GM19351 (cell line): ENCODE measurements around the gene B4GALT4.
"Not testable (repeated sequence)": the region's sequence is repeated elsewhere in the genome, so short reads cannot be mapped to it uniquely, and the experiment has no call there.

Experiments used
- ATAC-seq: cut with Tn5 transposase; IDR thresholded peaks from one replicate; pipeline ENCODE4 v1.9.1; 2021; ENCODE audit warnings: mild to moderate bottlenecking, moderate library complexity; ENCODE audit not compliant: unreplicated experiment

Gene B4GALT4

GRCh38 chr3:119206611-119207511, 33.8 kb downstream of the B4GALT4 start:
- no peak for ATAC-seq

- ATAC-seq: no peak
Observed at GRCh38 chr3:119205685-119206084, 35.0 kb downstream of the B4GALT4 start.

- ATAC-seq: no peak
Observed at GRCh38 chr3:119205209-119205608, 35.5 kb downstream of the B4GALT4 start.

- no peak for ATAC-seq
Observed at GRCh38 chr3:119195911-119196310, 44.8 kb downstream of the B4GALT4 start.

- no peak for ATAC-seq
Observed at GRCh38 chr3:119195151-119195476, 45.6 kb downstream of the B4GALT4 start.

- ATAC-seq: no peak
Observed at GRCh38 chr3:119194237-119195150, 46.2 kb downstream of the B4GALT4 start.

GRCh38 chr3:119191800-119192199, 48.9 kb downstream of the B4GALT4 start:
- ATAC-seq: no peak

GRCh38 chr3:119187266-119187665, 53.4 kb downstream of the B4GALT4 start:
- ATAC-seq: no peak

GRCh38 chr3:119184796-119185570, 55.7 kb downstream of the B4GALT4 start:
- no peak for ATAC-seq

- ATAC-seq: no peak
Observed at GRCh38 chr3:119184111-119184510, 56.6 kb downstream of the B4GALT4 start.

GRCh38 chr3:119181765-119182164, 58.9 kb downstream of the B4GALT4 start:
- ATAC-seq: no peak

GRCh38 chr3:119177321-119177720, 63.4 kb downstream of the B4GALT4 start:
- no peak for ATAC-seq

- no peak for ATAC-seq
Observed at GRCh38 chr3:119176778-119177177, 63.9 kb downstream of the B4GALT4 start.

- no peak for ATAC-seq
Observed at GRCh38 chr3:119175872-119176756, 64.6 kb downstream of the B4GALT4 start.

GRCh38 chr3:119173325-119173724, 67.4 kb downstream of the B4GALT4 start, which contains the start of gene UPK1B:
Gene UPK1B (plus strand): TSS chr3:119173598. CDS start chr3:119186742, 13,144 bp downstream.
- ATAC-seq: no peak

GRCh38 chr3:119170821-119171220, 69.9 kb downstream of the B4GALT4 start:
- no peak for ATAC-seq

- not testable (repeated sequence) for ATAC-seq
Observed at GRCh38 chr3:119164745-119165144, 75.9 kb downstream of the B4GALT4 start.
